K562 (cell line): ENCODE data around the gene HSD17B12. TPM values are rescaled to one million over a fixed set of nuclear protein-coding genes. Genes with fewer than 3 reads are reported as not detected.

Experiments
- ATAC-seq: fragments of 200-7000 bp; cut with Tn5 transposase; 3 replicates; pipeline ENCODE4 v1.9.1; 2020; ENCODE audit warnings: moderate library complexity
- BruUV-seq: library from RNA; stranded (reverse); fragments of 400-500 nt; replicated peaks from 2 replicates; lab custom pipeline; 2021; lab: Mats Ljungman, UMichigan
- CTCF ChIA-PET: fragments of 300-600 bp; formaldehyde crosslinking; extraction: SDS; loops from one replicate; lab custom pipeline; 2021; ENCODE audit warnings: low intra/inter-chr PET ratio; lab: Yijun Ruan, JAX
- POLR2A ChIA-PET: fragments of 300-600, 350-650 bp; sonication (Branson Sonifier 250); formaldehyde crosslinking; extraction: SDS; loops from one replicate; lab custom pipeline; 2021; ENCODE audit warnings: antibody characterized with exemption, inconsistent platforms; lab: Yijun Ruan, JAX
- DNase-seq, 4 experiments: peaks; one replicate each; pipeline versions ENCODE4 v3.0.0 to v3.0.0-alpha.2; 2011 to 2018; ENCODE audit warnings: low spot score in 3 of 4, mixed read lengths in 3 of 4; ENCODE audit errors: extremely low read depth in 1 of 4
- FAIRE-seq: peaks from 2 replicates; lab custom pipeline; 2011; peaks lifted over from hg19 to GRCh38; lab: Jason Lieb, UNC
- H2AFZ ChIP-seq: 2 replicates; pipeline ENCODE4 v1.6.0; 2011; ENCODE audit warnings: low read depth, low read length, control low read depth, inconsistent platforms
- H3K27ac ChIP-seq: fragments of 200-600 bp; 3 replicates; pipeline ENCODE4 v1.8.0; 2011; ENCODE audit warnings: low read depth, mild to moderate bottlenecking, control low read depth, inconsistent platforms, low read length, moderate library complexity, mixed read lengths; ENCODE audit errors: extremely low read depth
- H3K27me3 ChIP-seq, 2 experiments: fragments of 300-600 bp in 1 of 2; 2 replicates in 1 of 2; 3 replicates in 1 of 2; pipeline versions ENCODE4 v1.6.0 to v1.8.0; 2011; ENCODE audit warnings: inconsistent platforms in 2 of 2, low read length in 2 of 2, mild to moderate bottlenecking in 1 of 2, mixed read lengths in 1 of 2, moderate library complexity in 1 of 2; ENCODE audit not compliant: control insufficient read depth in 2 of 2, insufficient read depth in 2 of 2
- H3K36me3 ChIP-seq: fragments of 300-600 bp; 3 replicates; pipeline ENCODE4 v1.8.0; 2011; ENCODE audit warnings: mild to moderate bottlenecking, low read length, inconsistent platforms; ENCODE audit not compliant: control insufficient read depth, insufficient read depth
- H3K4me1 ChIP-seq, 2 experiments: fragments of 200-600 bp in 1 of 2; replicated peaks in 1 of 2; 2 replicates in 1 of 2; 3 replicates in 1 of 2; pipeline versions ENCODE4 v1.5.1 to v1.8.0; 2011; ENCODE audit warnings: inconsistent platforms in 2 of 2, low read length in 2 of 2, mild to moderate bottlenecking in 1 of 2, mixed read lengths in 1 of 2, moderate library complexity in 1 of 2; ENCODE audit not compliant: control insufficient read depth in 2 of 2, insufficient read depth in 2 of 2
- H3K4me2 ChIP-seq: 2 replicates; pipeline ENCODE4 v1.6.1; 2011; ENCODE audit warnings: low read length, control low read depth, inconsistent platforms, mixed read lengths; ENCODE audit not compliant: insufficient read depth
- H3K4me3 ChIP-seq: fragments of 200-600 bp; sonication (generic), shearing (Covaris generic); 2 replicates; pipeline ENCODE4 v1.5.1; 2016; ENCODE audit warnings: control low read depth, inconsistent platforms
- H3K79me2 ChIP-seq: fragments of 200-600 bp; 3 replicates; pipeline ENCODE4 v1.8.0; 2011; ENCODE audit warnings: low read length, inconsistent platforms; ENCODE audit not compliant: control insufficient read depth, insufficient read depth
- H3K9ac ChIP-seq, 2 experiments: 2 replicates each; pipeline versions ENCODE4 v1.6.0 to v1.6.1; 2011; ENCODE audit warnings: low read depth in 2 of 2, low read length in 2 of 2, control low read depth in 1 of 2, inconsistent platforms in 1 of 2, mild to moderate bottlenecking in 1 of 2, mixed read lengths in 1 of 2; ENCODE audit not compliant: insufficient read depth in 1 of 2
- H3K9me1 ChIP-seq: one replicate; pipeline ENCODE4 v1.6.0; 2011; ENCODE audit warnings: inconsistent platforms, mild to moderate bottlenecking, low read length, moderate library complexity; ENCODE audit not compliant: control insufficient read depth, insufficient read depth
- H3K9me3 ChIP-seq: replicated peaks from 2 replicates; pipeline ENCODE4 v1.5.1; 2011; ENCODE audit warnings: low read depth, low read length, inconsistent platforms; ENCODE audit not compliant: control insufficient read depth, insufficient read depth
- H4K20me1 ChIP-seq: replicated peaks from 2 replicates; pipeline ENCODE4 v1.6.1; 2011; ENCODE audit warnings: low read length, inconsistent platforms, mixed read lengths; ENCODE audit not compliant: control insufficient read depth, insufficient read depth
- BRF1 ChIP-seq: IDR thresholded peaks from 3 replicates; pipeline ENCODE4 v1.6.1; 2011; ENCODE audit warnings: borderline replicate concordance, mild to moderate bottlenecking; ENCODE audit not compliant: insufficient read length; ENCODE audit errors: extremely low read depth
- DPF2 ChIP-seq: fragments of 450-650 bp; IDR thresholded peaks from 2 replicates; pipeline ENCODE4 v1.6.1; 2016
- HNRNPH1 ChIP-seq: fragments of 200-400 bp; formaldehyde crosslinking; optimal IDR thresholded peaks from 2 replicates; pipeline ENCODE3; 2017; ENCODE audit warnings: low read depth, mild to moderate bottlenecking, low read length, moderate library complexity
- HOMEZ ChIP-seq: fragments of 250-450 bp; sonication (Bioruptor Pico); IDR thresholded peaks from 2 replicates; pipeline ENCODE4 v1.4.0; 2020; ENCODE audit warnings: mild to moderate bottlenecking, moderate library complexity
- IFI16 ChIP-seq: fragments of 250-450 bp; sonication (Bioruptor Pico); IDR thresholded peaks from 2 replicates; pipeline ENCODE4 v2.1.2; 2022; ENCODE audit warnings: mild to moderate bottlenecking, inconsistent platforms
- MAFF ChIP-seq: IDR thresholded peaks from 2 replicates; pipeline ENCODE4 v1.6.1; 2012; ENCODE audit warnings: low read length, improper control_type of control experiment
- NCOA2 ChIP-seq, 2 experiments: fragments of 450-650 bp; IDR thresholded peaks; 2 replicates each; pipeline ENCODE4 v1.6.1; 2018; ENCODE audit warnings: mild to moderate bottlenecking in 2 of 2, moderate library complexity in 1 of 2; ENCODE audit not compliant: partially characterized antibody in 2 of 2
- NFE2 ChIP-seq: IDR thresholded peaks from 2 replicates; pipeline ENCODE4 v1.6.1; 2014; ENCODE audit warnings: antibody characterized with exemption, low read depth
- PHB2 ChIP-seq: fragments of 450-650 bp; IDR thresholded peaks from 2 replicates; pipeline ENCODE4 v1.6.1; 2017; ENCODE audit warnings: low read depth
- POLR2A ChIP-seq: fragments of 450-650 bp; conservative IDR thresholded peaks from 2 replicates; pipeline ENCODE4 v1.6.1; 2016
- SIX5 ChIP-seq, 2 experiments: IDR thresholded peaks; 2 replicates each; pipeline ENCODE4 v1.6.1; 2011; ENCODE audit warnings: low read length in 2 of 2, borderline replicate concordance in 1 of 2, low read depth in 1 of 2, mild to moderate bottlenecking in 1 of 2, moderate library complexity in 1 of 2; ENCODE audit not compliant: insufficient read depth in 1 of 2
- SPI1 ChIP-seq: IDR thresholded peaks from 2 replicates; pipeline ENCODE4 v1.6.1; 2011; ENCODE audit warnings: low read depth, low read length, control low read depth, borderline replicate concordance
- TGIF2 ChIP-seq: sonication (generic); formaldehyde crosslinking; IDR thresholded peaks from 2 replicates; pipeline ENCODE4 v1.8.1; 2022; ENCODE audit warnings: mild to moderate bottlenecking, missing genetic modification reagents, moderate library complexity
- TSC22D4 ChIP-seq: fragments of 450-650 bp; IDR thresholded peaks from 2 replicates; pipeline ENCODE4 v1.6.1; 2016; ENCODE audit warnings: missing genetic modification characterization, missing biosample characterization, control low read depth
- ZBTB26 ChIP-seq: fragments of 450-650 bp; formaldehyde crosslinking; IDR thresholded peaks from 2 replicates; pipeline ENCODE4 v1.4.0; 2022; ENCODE audit warnings: missing genetic modification characterization
- ZNF224 ChIP-seq: sonication (generic); formaldehyde crosslinking; IDR thresholded peaks from 2 replicates; pipeline ENCODE4 v1.8.0; 2022; ENCODE audit warnings: mild to moderate bottlenecking, missing genetic modification reagents
- ZSCAN32 ChIP-seq: fragments of 450-650 bp; formaldehyde crosslinking; IDR thresholded peaks from 2 replicates; pipeline ENCODE4 v1.4.0; 2020; ENCODE audit warnings: mild to moderate bottlenecking, moderate library complexity
- WGBS: fragments of 100-300 bp; shearing (Covaris generic); methylation state at CpG from one replicate; pipeline ENCODE4 v1.1.6; 2016; ENCODE audit warnings: low coverage, mixed read lengths; ENCODE audit not compliant: insufficient coverage; ENCODE audit errors: missing lambda C conversion rate; 5-methylcytosine and 5-hydroxymethylcytosine counted together
- in situ Hi-C: fragments of 300-500 bp; cut with MboI; formaldehyde crosslinking; loops from 4 replicates; pipeline ENCODE4 v1.15.0; 2018; ENCODE audit warnings: inconsistent platforms, mixed read lengths
- intact Hi-C: fragments of 100-400 bp; cut with micrococcal nuclease; formaldehyde crosslinking; loops from 2 replicates; pipeline ENCODE4 v1.14.2; 2022
- polyA plus RNA-seq, 8 experiments: library from polyadenylated mRNA; depleted of rRNA in 4 of 8; stranded (reverse) in 5 of 8; unstranded in 3 of 8; fragments of >200 nt; fragmentation: Nextera tagmentation in 2 of 8; fragmentation: Illumina TruSeq in 1 of 8; extraction: Ambion mirVana in 2 of 8; extraction: Trizol in 1 of 8; gene quantifications; 2 replicates each; pipeline versions ENCODE4 v1.2.1 to v1.2.3, GENCODE V29; 2011 to 2014; ENCODE audit warnings: inconsistent platforms in 1 of 8, missing spikeins in 1 of 8
- total RNA-seq, 7 experiments: library from RNA; depleted of rRNA in 6 of 7; stranded (reverse); fragments of >200 nt in 6 of 7; fragmentation: Illumina TruSeq in 2 of 7; extraction: Trizol in 2 of 7; gene quantifications; 2 replicates each; pipeline versions ENCODE4 v1.2.1 to v1.2.3, GENCODE V29; 2011 to 2021; ENCODE audit warnings: low replicate concordance in 1 of 7

HSD17B12 gene
- total and polyA plus RNA-seq, 9 of the 15 experiments (the other 6 are each of a cell fraction or from before 2014, with no cell fraction given), result 9.1 to 34.5 (median 23.3) TPM

GRCh38 chr11:43872995-43873394 lies 192.5 kb downstream of the HSD17B12 start:
- no TSS peak for BruUV-seq
- in situ Hi-C loops (no loop called here), intact Hi-C loops (no loop called here)
- Histone ChIP-seq H3K4me1 (peaks cover 0 to 13% of the 10 kb centered on the region in 2 experiments; a peak in 4 of 5 replicates), H3K9me1 (no peaks in the 10 kb centered on the region), H3K79me2 (no peaks in the 10 kb centered on the region), H3K4me2 (no peak overlapping the region), H3K9me3 (no peaks in the 10 kb centered on the region), H3K9ac (no peak overlapping the region), H3K36me3 (no peaks in the 10 kb centered on the region), H3K27me3 (peaks cover 8 to 10% of the 10 kb centered on the region in 2 experiments), H3K4me3 (no peak overlapping the region), H4K20me1 (no peaks in the 10 kb centered on the region), H3K27ac (no peak overlapping the region), H2AFZ (no peak overlapping the region)
- 2% methylated on average over 7 of the region's 7 CpGs for WGBS
- ChIA-PET POLR2A (interaction anchor here (0.9 kb wide), 1 partner anchor 8 kb away, joined by 3 read pairs; no protein-coding TSS in a partner anchor), CTCF (no interaction called here)
- FAIRE-seq (no peak), ATAC-seq (no peak), DNase-seq (no peak)
- TF ChIP-seq SIX5 (IDR thresholded peaks at IDR 0.05; ENCODE audit: borderline replicate concordance in 1 of 2, insufficient read depth in 1 of 2, low read depth in 1 of 2, low read length in 2 of 2) (no peak), ZNF224 (CRISPR knock-in tag) (no peak), PHB2 (no peak), NCOA2 (IDR thresholded peaks at IDR 0.05; ENCODE audit: partially characterized antibody in 2 of 2) (no peak), TGIF2 (CRISPR knock-in tag) (no peak), IFI16 (CRISPR knock-in tag) (no peak), ZSCAN32 (CRISPR knock-in tag) (no peak), HNRNPH1 (no peak), BRF1 (no peak), NFE2 (no peak), MAFF (no peak), SPI1 (no peak), TSC22D4 (tag) (no peak), HOMEZ (CRISPR knock-in tag) (no peak), POLR2A (no peak), ZBTB26 (CRISPR knock-in tag) (no peak), DPF2 (no peak)
